GM12873 (cell line): ENCODE measurements around the gene TRIP12.

Experiments used
- TF ChIP-seq, protein P1 (sequence below): IDR thresholded peaks from 2 replicates; pipeline ENCODE4 v1.5.1; 2012; ENCODE audit warnings: low read depth, mild to moderate bottlenecking, moderate library complexity, low read length, control low read depth; ENCODE audit not compliant: insufficient read depth; ENCODE audit errors: missing control alignments

The TRIP12 gene

GRCh38 chr2:229795058-229795457, 126.8 kb downstream of the TRIP12 start:
- TF ChIP-seq, protein P1, sequence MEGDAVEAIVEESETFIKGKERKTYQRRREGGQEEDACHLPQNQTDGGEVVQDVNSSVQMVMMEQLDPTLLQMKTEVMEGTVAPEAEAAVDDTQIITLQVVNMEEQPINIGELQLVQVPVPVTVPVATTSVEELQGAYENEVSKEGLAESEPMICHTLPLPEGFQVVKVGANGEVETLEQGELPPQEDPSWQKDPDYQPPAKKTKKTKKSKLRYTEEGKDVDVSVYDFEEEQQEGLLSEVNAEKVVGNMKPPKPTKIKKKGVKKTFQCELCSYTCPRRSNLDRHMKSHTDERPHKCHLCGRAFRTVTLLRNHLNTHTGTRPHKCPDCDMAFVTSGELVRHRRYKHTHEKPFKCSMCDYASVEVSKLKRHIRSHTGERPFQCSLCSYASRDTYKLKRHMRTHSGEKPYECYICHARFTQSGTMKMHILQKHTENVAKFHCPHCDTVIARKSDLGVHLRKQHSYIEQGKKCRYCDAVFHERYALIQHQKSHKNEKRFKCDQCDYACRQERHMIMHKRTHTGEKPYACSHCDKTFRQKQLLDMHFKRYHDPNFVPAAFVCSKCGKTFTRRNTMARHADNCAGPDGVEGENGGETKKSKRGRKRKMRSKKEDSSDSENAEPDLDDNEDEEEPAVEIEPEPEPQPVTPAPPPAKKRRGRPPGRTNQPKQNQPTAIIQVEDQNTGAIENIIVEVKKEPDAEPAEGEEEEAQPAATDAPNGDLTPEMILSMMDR, result no peak

DNA sequence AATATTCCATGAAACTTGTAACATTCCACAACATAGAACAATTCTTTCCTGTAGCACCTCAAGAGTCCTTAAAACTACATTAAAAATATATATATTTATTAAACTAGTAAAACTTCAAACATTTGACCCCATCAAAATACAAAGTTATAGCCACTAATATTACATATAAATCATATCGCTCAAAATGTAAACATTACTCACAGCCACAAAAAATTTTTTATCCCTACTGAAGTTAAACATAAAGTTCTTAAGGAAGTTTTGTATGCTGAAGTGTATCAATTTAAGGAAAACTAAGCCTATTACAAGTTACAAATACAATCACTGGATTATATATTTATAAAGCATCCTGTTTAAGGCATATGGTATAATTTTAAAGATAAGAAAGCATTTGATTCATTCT, 127.2 kb downstream of the TRIP12 start:
- TF ChIP-seq, protein P1, result no peak

GRCh38 chr2:229784791-229785190, 137.0 kb downstream of the TRIP12 start:
- TF ChIP-seq, protein P1, result no peak

GRCh38 chr2:229783108-229783721, 138.6 kb downstream of the TRIP12 start:
- TF ChIP-seq, protein P1, result no peak

GRCh38 chr2:229780856-229781773, 140.7 kb downstream of the TRIP12 start:
- TF ChIP-seq, protein P1, result peak; percentile 87

- TF ChIP-seq, protein P1, result no peak
Measured at GRCh38 chr2:229779650-229780049, 142.2 kb downstream of the TRIP12 start.

GRCh38 chr2:229777716-229778115, 144.1 kb downstream of the TRIP12 start:
- TF ChIP-seq, protein P1, result no peak
